Islet precursor cell (in vitro differentiated cells): ENCODE data around the gene SLC12A2.
A peak's percentile ranks its signal among the peaks of the same experiment; 100 is the strongest.

Source experiments
- DNase-seq: peaks from one replicate; pipeline ENCODE4 v3.0.0-alpha.2; 2018

Gene SLC12A2

GRCh38 chr5:128097781-128098180, 14.2 kb downstream of the SLC12A2 start:
- DNase-seq, result no peak

- no peak for DNase-seq
Observed at GRCh38 chr5:128099944-128100343, 16.4 kb downstream of the SLC12A2 start.

- DNase-seq, result no peak
Observed at GRCh38 chr5:128100860-128101557, 17.4 kb downstream of the SLC12A2 start.

GRCh38 chr5:128101676-128102075, 18.1 kb downstream of the SLC12A2 start:
- no peak for DNase-seq

GRCh38 chr5:128105203-128105602, 21.6 kb downstream of the SLC12A2 start:
- no peak for DNase-seq

- no peak for DNase-seq
Observed at GRCh38 chr5:128109138-128109537, 25.6 kb downstream of the SLC12A2 start.

GRCh38 chr5:128109766-128110165, 26.2 kb downstream of the SLC12A2 start:
- DNase-seq, result no peak

GRCh38 chr5:128111818-128112448, 28.4 kb downstream of the SLC12A2 start:
- DNase-seq, result no peak

- DNase-seq, result no peak
Observed at GRCh38 chr5:128116445-128116844, 32.9 kb downstream of the SLC12A2 start.

GRCh38 chr5:128118214-128118613, 34.6 kb downstream of the SLC12A2 start:
- DNase-seq, result no peak

- DNase-seq, result peak; percentile 54
Observed at GRCh38 chr5:128121651-128122050, 38.1 kb downstream of the SLC12A2 start.

GRCh38 chr5:128123936-128124335, 40.4 kb downstream of the SLC12A2 start:
- DNase-seq, result no peak

- no peak for DNase-seq
Observed at GRCh38 chr5:128126241-128126640, 42.7 kb downstream of the SLC12A2 start.

- DNase-seq, result no peak
Observed at GRCh38 chr5:128132499-128132898, 48.9 kb downstream of the SLC12A2 start.

GRCh38 chr5:128135286-128135685, 51.7 kb downstream of the SLC12A2 start:
- no peak for DNase-seq

GRCh38 chr5:128143911-128144310, 60.3 kb downstream of the SLC12A2 start:
- no peak for DNase-seq

- DNase-seq, result no peak
Observed at GRCh38 chr5:128144491-128144890, 60.9 kb downstream of the SLC12A2 start.

GRCh38 chr5:128146671-128147070, 63.1 kb downstream of the SLC12A2 start:
- DNase-seq, result no peak

GRCh38 chr5:128154943-128155342, 71.4 kb downstream of the SLC12A2 start:
- DNase-seq, result no peak

GRCh38 chr5:128155776-128156175, 72.2 kb downstream of the SLC12A2 start:
- DNase-seq, result no peak

GRCh38 chr5:128156521-128156920, 73.0 kb downstream of the SLC12A2 start:
- no peak for DNase-seq

GRCh38 chr5:128158342-128158741, 74.8 kb downstream of the SLC12A2 start:
- DNase-seq, result no peak

GRCh38 chr5:128163991-128164390, 80.4 kb downstream of the SLC12A2 start:
- no peak for DNase-seq

GRCh38 chr5:128169401-128170017, 85.9 kb downstream of the SLC12A2 start:
- no peak for DNase-seq
